ENCODE data around the gene SYNE2. TPM values are rescaled to one million over a fixed set of nuclear protein-coding genes. Genes with fewer than 3 reads are reported as not detected.

Gene SYNE2
- total RNA-seq, 2 experiments from 2014 or later: 27.6 to 27.7 TPM

Small RNA genes within 50 kb of the gene (microRNA-seq; reads per million reads assigned to microRNA genes)
- gene MIR548H1 (ENCODE audit: borderline microRNAs expressed, borderline number of aligned reads, borderline replicate concordance): not detected

Other genes starting within 250 kb of the SYNE2 start
- 10 to 100 TPM; 27.3 to 30.4 TPM for gene WDR89, start 211.1 kb upstream of the SYNE2 start, total RNA-seq
- 10 to 100 TPM; 10.5 to 11.3 TPM for gene SGPP1, start 124.9 kb upstream of the SYNE2 start, total RNA-seq